Testis (tissue), 3 donors: ENCODE data around the gene HLA-DQB1. TPM values are rescaled to one million over a fixed set of nuclear protein-coding genes. Genes with fewer than 3 reads are reported as not detected.

ENCODE experiments used
- DNase-seq: peaks from one replicate; pipeline ENCODE4 v3.0.0-alpha.2; 2019
- H3K27ac ChIP-seq, 2 donors: fragments of 200-600 bp; sonication (generic); one replicate each; pipeline ENCODE4 v1.5.1; 2019
- H3K27me3 ChIP-seq: fragments of 200-600 bp; sonication (generic); one replicate; pipeline ENCODE4 v1.5.1; 2019
- H3K36me3 ChIP-seq: fragments of 200-600 bp; sonication (generic); one replicate; pipeline ENCODE4 v1.5.1; 2017; ENCODE audit warnings: low read depth; ENCODE audit errors: missing control alignments
- H3K4me1 ChIP-seq: fragments of 200-600 bp; sonication (generic); one replicate; pipeline ENCODE4 v1.5.1; 2019
- H3K4me3 ChIP-seq, 2 donors: fragments of 200-600 bp; sonication (generic); one replicate each; pipeline ENCODE4 v1.5.1; 2017 to 2019
- H3K9me3 ChIP-seq: fragments of 200-600 bp; sonication (generic); one replicate; pipeline ENCODE4 v1.5.1; 2017
- CTCF ChIP-seq, 3 experiments: fragments of 450-650 bp in 2 of 3; fragments of 200-600 bp in 1 of 3; sonication (generic) in 1 of 3; IDR thresholded peaks; one replicate each; pipeline ENCODE4 v1.5.1; 2016 to 2019; ENCODE audit warnings: antibody characterized with exemption in 3 of 3, mild to moderate bottlenecking in 2 of 3, moderate library complexity in 1 of 3
- POLR2A ChIP-seq: fragments of 450-650 bp; IDR thresholded peaks from one replicate; pipeline ENCODE4 v1.6.1; 2017; ENCODE audit warnings: antibody characterized with exemption, mild to moderate bottlenecking, moderate library complexity
- WGBS, 2 donors: methylation state at CpG; one replicate each; pipeline ENCODE4 v1.1.5; 2018; 5-methylcytosine and 5-hydroxymethylcytosine counted together
- intact Hi-C: fragments of 100-400 bp; cut with DNase I; formaldehyde crosslinking; loops from one replicate; pipeline ENCODE4 v1.15.1; 2023; ENCODE audit warnings: low total_unique reads
- polyA plus RNA-seq: library from polyadenylated mRNA; stranded (reverse); fragments of 350-450 nt; fragmentation: Illumina TruSeq; extraction: RNeasy Lipid Tissue Mini Kit (QIAGEN cat#74804); gene quantifications from one replicate; pipeline ENCODE4 v1.2.3, GENCODE V29; 2014; ENCODE audit warnings: low read depth, low replicate concordance; ENCODE audit not compliant: insufficient read depth
- total RNA-seq, 2 donors: library from RNA; depleted of rRNA; stranded (reverse); fragments of >200 nt; gene quantifications; one replicate each; pipeline ENCODE4 v1.2.3, GENCODE V29; 2016

HLA-DQB1 gene
- total and polyA plus RNA-seq, 3 donors from 2014 or later, result 0.08 to 7.7 (median 1.7) TPM

- no peaks in the 10 kb centered on the region for H3K36me3 ChIP-seq
- no peak overlapping the region for H3K4me3 ChIP-seq
- no peaks in the 10 kb centered on the region for H3K9me3 ChIP-seq
- intact Hi-C loops, result loop anchor here (10.0 kb wide), 1 partner anchor 95 kb away; the partner anchor contains the start of gene HLA-DQB2
- DNase-seq, result no peak
- no peaks in the 10 kb centered on the region for H3K27me3 ChIP-seq
- TF ChIP-seq POLR2A (no peak), CTCF (IDR thresholded peaks at IDR 0.05) (no peak)
- H3K27ac ChIP-seq, result no peak overlapping the region
- no peaks in the 10 kb centered on the region for H3K4me1 ChIP-seq
Observed at GRCh38 chr6:32669893-32670292, 3.4 kb upstream of the HLA-DQB1 start.

- H3K27ac ChIP-seq, result no peak overlapping the region
- no peaks in the 10 kb centered on the region for H3K27me3 ChIP-seq
- WGBS, 2 donors, result 57 to 72% methylated on average over 4 of the region's 4 CpGs
- H3K4me1 ChIP-seq, result no peaks in the 10 kb centered on the region
- no peaks in the 10 kb centered on the region for H3K36me3 ChIP-seq
- H3K9me3 ChIP-seq, result no peaks in the 10 kb centered on the region
- no peak for DNase-seq
- intact Hi-C loops, result loop anchor here (10.0 kb wide), 1 partner anchor 96 kb away; the partner anchor contains the start of gene HLA-DQB2
- TF ChIP-seq CTCF (IDR thresholded peaks at IDR 0.05) (no peak), POLR2A (no peak)
- H3K4me3 ChIP-seq, result no peak overlapping the region
Observed at GRCh38 chr6:32669240-32669639, 2.8 kb upstream of the HLA-DQB1 start.

- H3K27ac ChIP-seq, result no peak overlapping the region
- H3K27me3 ChIP-seq, result no peaks in the 10 kb centered on the region
- no peak for TF ChIP-seq CTCF (IDR thresholded peaks at IDR 0.05)
- TF ChIP-seq POLR2A, result no peak
- H3K4me3 ChIP-seq, result no peak overlapping the region
- H3K4me1 ChIP-seq, result no peaks in the 10 kb centered on the region
- WGBS, 2 donors, result 33 to 57% methylated on average over 4 to 5 of the region's 5 CpGs
- DNase-seq, result peak; percentile 20
- intact Hi-C loops, result loop anchor here (10.0 kb wide), 1 partner anchor 97 kb away; the partner anchor contains the start of gene HLA-DQB2
- no peaks in the 10 kb centered on the region for H3K9me3 ChIP-seq
- no peaks in the 10 kb centered on the region for H3K36me3 ChIP-seq
Observed at GRCh38 chr6:32668226-32668747, 1.8 kb upstream of the HLA-DQB1 start.

GRCh38 chr6:32665661-32666060 is 796 bp downstream of the HLA-DQB1 start:
- intact Hi-C loops, result loop anchor here (10.0 kb wide), 1 partner anchor 99 kb away; the partner anchor contains the start of gene HLA-DQB2
- Histone ChIP-seq H3K4me1 (no peaks in the 10 kb centered on the region), H3K4me3 (no peak overlapping the region), H3K27ac (no peak overlapping the region), H3K27me3 (no peaks in the 10 kb centered on the region), H3K36me3 (no peaks in the 10 kb centered on the region), H3K9me3 (no peaks in the 10 kb centered on the region)
- no peak for DNase-seq
- WGBS, 2 donors, result 9 to 10% methylated on average over 3 of the region's 3 CpGs
- no peak for TF ChIP-seq CTCF (IDR thresholded peaks at IDR 0.05)
- no peak for TF ChIP-seq POLR2A

GRCh38 chr6:32664827-32665362 is 1.6 kb downstream of the HLA-DQB1 start:
- no peak for DNase-seq
- no peaks in the 10 kb centered on the region for H3K36me3 ChIP-seq
- H3K9me3 ChIP-seq, result no peaks in the 10 kb centered on the region
- H3K4me1 ChIP-seq, result no peaks in the 10 kb centered on the region
- no peak overlapping the region for H3K4me3 ChIP-seq
- TF ChIP-seq POLR2A, result no peak
- TF ChIP-seq CTCF (IDR thresholded peaks at IDR 0.05), result no peak
- WGBS, 2 donors, result 0 to 2% methylated on average over 7 to 37 of the region's 47 CpGs
- intact Hi-C loops, result loop anchor here (10.0 kb wide), 1 partner anchor 100 kb away; the partner anchor contains the start of gene HLA-DQB2
- H3K27ac ChIP-seq, result no peak overlapping the region
- no peaks in the 10 kb centered on the region for H3K27me3 ChIP-seq
